ENCODE results near the gene SLC5A3. TPM values are rescaled to one million over a fixed set of nuclear protein-coding genes. Genes with fewer than 3 reads are reported as not detected.

SLC5A3 gene
- total and polyA plus RNA-seq, 9 donors = 3.1 to 16.9 (median 14.6) TPM

GRCh38 chr21:34105947-34106541, 32.7 kb downstream of the SLC5A3 start:
- Histone ChIP-seq H3K27me3 (no peaks in the 10 kb centered on the region), H3K36me3 (no peaks in the 10 kb centered on the region), H3K9me3 (no peaks in the 10 kb centered on the region), H3K27ac (no peak overlapping the region), H3K4me1 (ENCODE audit: insufficient read depth) (no peaks in the 10 kb centered on the region), H3K4me3 (no peak overlapping the region)
- no peak for DNase-seq
- intact Hi-C loops (cut with DNase I) = no loop called here
- no peak for TF ChIP-seq POLR2A (IDR thresholded peaks at IDR 0.05)
- TF ChIP-seq EP300 (IDR thresholded peaks at IDR 0.05) = no peak
- TF ChIP-seq, protein P1, sequence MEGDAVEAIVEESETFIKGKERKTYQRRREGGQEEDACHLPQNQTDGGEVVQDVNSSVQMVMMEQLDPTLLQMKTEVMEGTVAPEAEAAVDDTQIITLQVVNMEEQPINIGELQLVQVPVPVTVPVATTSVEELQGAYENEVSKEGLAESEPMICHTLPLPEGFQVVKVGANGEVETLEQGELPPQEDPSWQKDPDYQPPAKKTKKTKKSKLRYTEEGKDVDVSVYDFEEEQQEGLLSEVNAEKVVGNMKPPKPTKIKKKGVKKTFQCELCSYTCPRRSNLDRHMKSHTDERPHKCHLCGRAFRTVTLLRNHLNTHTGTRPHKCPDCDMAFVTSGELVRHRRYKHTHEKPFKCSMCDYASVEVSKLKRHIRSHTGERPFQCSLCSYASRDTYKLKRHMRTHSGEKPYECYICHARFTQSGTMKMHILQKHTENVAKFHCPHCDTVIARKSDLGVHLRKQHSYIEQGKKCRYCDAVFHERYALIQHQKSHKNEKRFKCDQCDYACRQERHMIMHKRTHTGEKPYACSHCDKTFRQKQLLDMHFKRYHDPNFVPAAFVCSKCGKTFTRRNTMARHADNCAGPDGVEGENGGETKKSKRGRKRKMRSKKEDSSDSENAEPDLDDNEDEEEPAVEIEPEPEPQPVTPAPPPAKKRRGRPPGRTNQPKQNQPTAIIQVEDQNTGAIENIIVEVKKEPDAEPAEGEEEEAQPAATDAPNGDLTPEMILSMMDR (IDR thresholded peaks at IDR 0.05) = no peak

- Histone ChIP-seq H3K9me3 (no peaks in the 10 kb centered on the region), H3K27ac (no peak overlapping the region), H3K4me3 (no peak overlapping the region), H3K4me1 (ENCODE audit: insufficient read depth) (no peaks in the 10 kb centered on the region), H3K27me3 (no peaks in the 10 kb centered on the region), H3K36me3 (no peaks in the 10 kb centered on the region)
- 90 to 95% (median 94%) methylated on average over 1 of the region's 1 CpG for WGBS, 3 donors
- intact Hi-C loops (cut with DNase I) = no loop called here
- no peak for DNase-seq
- no peak for TF ChIP-seq EP300 (IDR thresholded peaks at IDR 0.05)
- TF ChIP-seq POLR2A (IDR thresholded peaks at IDR 0.05) = no peak
- TF ChIP-seq, protein P1 (IDR thresholded peaks at IDR 0.05) = no peak
Measured at GRCh38 chr21:34107606-34108005, 34.2 kb downstream of the SLC5A3 start.

DNA sequence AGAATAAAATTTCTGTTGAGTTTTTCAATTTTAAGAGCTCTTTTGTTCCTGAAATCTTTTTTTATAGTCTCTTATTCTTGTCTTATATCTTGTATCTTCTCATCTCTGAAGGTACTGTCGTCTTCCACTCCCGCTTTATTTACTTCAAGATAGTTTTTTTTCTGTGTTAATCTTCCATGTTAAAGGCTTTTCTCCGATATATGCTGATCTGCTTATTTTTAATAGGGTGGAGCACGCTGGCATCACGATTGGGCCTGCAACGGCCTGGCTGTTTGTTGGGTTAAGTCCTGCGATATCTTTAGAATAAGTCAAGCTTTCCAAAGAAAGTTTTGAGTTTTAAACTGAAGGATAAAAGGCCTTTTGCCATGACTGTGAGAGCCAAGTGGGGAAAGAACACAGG, 35.7 kb downstream of the SLC5A3 start:
- no peak for DNase-seq
- Histone ChIP-seq H3K36me3 (no peaks in the 10 kb centered on the region), H3K4me3 (no peak overlapping the region), H3K9me3 (no peaks in the 10 kb centered on the region), H3K27me3 (no peaks in the 10 kb centered on the region), H3K4me1 (ENCODE audit: insufficient read depth) (no peaks in the 10 kb centered on the region), H3K27ac (no peak overlapping the region)
- no peak for TF ChIP-seq POLR2A (IDR thresholded peaks at IDR 0.05)
- TF ChIP-seq, protein P1 (IDR thresholded peaks at IDR 0.05) = no peak
- TF ChIP-seq EP300 (IDR thresholded peaks at IDR 0.05) = no peak
- intact Hi-C loops (cut with DNase I) = no loop called here
- WGBS, 3 donors = 94 to 96% (median 96%) methylated on average over 7 of the region's 7 CpGs

DNA sequence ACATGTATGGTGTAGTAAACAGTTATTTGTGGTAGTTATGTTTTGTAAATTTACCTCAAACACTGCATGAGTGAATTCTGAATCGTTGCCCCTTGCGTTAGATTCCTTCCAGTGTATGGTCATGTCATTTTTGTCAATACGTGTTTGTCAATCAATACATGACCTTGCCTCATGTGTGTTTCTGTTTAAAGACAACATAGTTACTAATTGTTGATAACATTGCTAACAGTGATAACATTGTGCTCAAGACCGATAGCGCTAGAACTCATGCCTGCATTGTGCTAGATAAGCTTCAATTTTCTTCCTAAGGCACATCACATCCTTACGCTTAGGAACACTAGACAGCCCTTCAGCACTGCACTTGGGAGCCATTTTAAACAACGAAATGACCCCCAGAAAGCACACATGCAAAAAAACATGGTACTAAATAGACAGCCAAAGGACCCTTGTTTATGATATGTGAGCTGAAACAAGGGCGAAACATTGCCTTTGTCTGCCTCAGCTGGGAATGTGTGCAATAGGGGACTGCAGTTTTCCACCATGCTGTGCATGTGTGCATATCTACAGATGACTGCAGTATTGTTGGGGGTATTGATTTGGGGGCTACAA, 37.3 kb downstream of the SLC5A3 start:
- TF ChIP-seq, protein P1 (IDR thresholded peaks at IDR 0.05) = no peak
- TF ChIP-seq EP300 (IDR thresholded peaks at IDR 0.05) (no peak), POLR2A (IDR thresholded peaks at IDR 0.05) (no peak)
- intact Hi-C loops (cut with DNase I) = no loop called here
- Histone ChIP-seq H3K4me3 (no peak overlapping the region), H3K9me3 (no peaks in the 10 kb centered on the region), H3K4me1 (ENCODE audit: insufficient read depth) (no peaks in the 10 kb centered on the region), H3K27ac (no peak overlapping the region), H3K27me3 (no peaks in the 10 kb centered on the region), H3K36me3 (no peaks in the 10 kb centered on the region)
- WGBS, 3 donors = 96 to 98% (median 97%) methylated on average over 8 of the region's 8 CpGs
- no peak for DNase-seq
